Medulla oblongata (tissue), 1 donor: ENCODE measurements around the gene COL4A1.
"Not testable (repeated sequence)": the region's sequence is repeated elsewhere in the genome, so short reads cannot be mapped to it uniquely, and the experiment has no call there.

Source experiments
- DNase-seq: peaks from one replicate; pipeline ENCODE4 v3.0.0-alpha.2; 2015; ENCODE audit errors: extremely low spot score

Gene COL4A1

GRCh38 chr13:110115591-110115990 lies 191.4 kb downstream of the COL4A1 start:
- no peak for DNase-seq

GRCh38 chr13:110114316-110114715 lies 192.6 kb downstream of the COL4A1 start:
- DNase-seq, result no peak

GRCh38 chr13:110113284-110113764 lies 193.6 kb downstream of the COL4A1 start:
- DNase-seq, result no peak

- not testable (repeated sequence) for DNase-seq
Observed at GRCh38 chr13:110112379-110112778, 194.6 kb downstream of the COL4A1 start.

- no peak for DNase-seq
Observed at GRCh38 chr13:110110783-110111182, 196.2 kb downstream of the COL4A1 start.

- DNase-seq, result peak; percentile 57
Observed at GRCh38 chr13:110109910-110110309, 197.0 kb downstream of the COL4A1 start.

GRCh38 chr13:110109140-110109783 lies 197.7 kb downstream of the COL4A1 start:
- DNase-seq, result no peak

- peak; percentile 87 for DNase-seq
Observed at GRCh38 chr13:110108348-110109139, 198.4 kb downstream of the COL4A1 start.

GRCh38 chr13:110107568-110108347 lies 199.2 kb downstream of the COL4A1 start:
- no peak for DNase-seq

- peak; percentile 69 for DNase-seq
Observed at GRCh38 chr13:110106726-110107125, 200.2 kb downstream of the COL4A1 start.

GRCh38 chr13:110105136-110105535 lies 201.8 kb downstream of the COL4A1 start:
- DNase-seq, result no peak

GRCh38 chr13:110103534-110103933 lies 203.4 kb downstream of the COL4A1 start:
- DNase-seq, result no peak

- DNase-seq, result no peak
Observed at GRCh38 chr13:110103026-110103425, 203.9 kb downstream of the COL4A1 start.

GRCh38 chr13:110102053-110102452 lies 204.9 kb downstream of the COL4A1 start:
- DNase-seq, result no peak

- no peak for DNase-seq
Observed at GRCh38 chr13:110099922-110100321, 207.0 kb downstream of the COL4A1 start.
